Measurements from ENCODE around the gene CANT1.

- no peak for TF ChIP-seq CTCF (IDR thresholded peaks at IDR 0.05)
- TF ChIP-seq POLR2AphosphoS5 (IDR thresholded peaks at IDR 0.05), result no peak
- TF ChIP-seq POLR2A (IDR thresholded peaks at IDR 0.05), result no peak
Observed at GRCh38 chr17:79044462-79044861, 34.9 kb upstream of the CANT1 start.

Measured in breast epithelium (tissue), 3 donors.